OCI-LY3 (cell line): ENCODE data around the gene EYA3.

Experiments used
- EZH2phosphoT487 ChIP-seq: fragments of 200-600 bp; shearing (Covaris generic); IDR thresholded peaks from 2 replicates; pipeline ENCODE4 v1.6.1; 2018; ENCODE audit warnings: antibody characterized with exemption, mixed run types, low read depth
- TF ChIP-seq, protein P1 (sequence below): fragments of 200-600, 300-600 bp; sonication (generic); IDR thresholded peaks from 2 replicates; pipeline ENCODE4 v1.5.1; 2014; ENCODE audit warnings: antibody characterized with exemption, low read length, low read depth

DNA sequence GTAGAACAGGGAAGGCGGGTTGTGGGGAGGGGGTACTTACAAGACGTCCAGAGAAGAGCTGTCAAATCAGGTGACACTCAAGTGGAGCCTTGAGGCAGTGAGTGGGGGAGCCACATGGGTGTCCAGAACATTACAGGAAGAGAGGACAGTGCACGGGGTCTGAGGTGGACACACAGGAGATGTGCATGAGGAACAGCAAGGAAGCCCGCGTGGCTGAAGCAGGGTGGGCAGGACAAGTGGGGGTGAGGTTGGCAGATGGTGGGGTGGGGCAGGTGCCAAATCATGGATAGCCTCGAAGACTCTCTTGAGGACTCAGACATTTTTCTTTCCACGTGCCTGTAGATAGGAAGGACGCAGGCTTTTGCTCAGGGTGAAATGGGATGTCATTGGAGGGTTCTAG is 152.7 kb downstream of the EYA3 start:
- TF ChIP-seq, protein P1, sequence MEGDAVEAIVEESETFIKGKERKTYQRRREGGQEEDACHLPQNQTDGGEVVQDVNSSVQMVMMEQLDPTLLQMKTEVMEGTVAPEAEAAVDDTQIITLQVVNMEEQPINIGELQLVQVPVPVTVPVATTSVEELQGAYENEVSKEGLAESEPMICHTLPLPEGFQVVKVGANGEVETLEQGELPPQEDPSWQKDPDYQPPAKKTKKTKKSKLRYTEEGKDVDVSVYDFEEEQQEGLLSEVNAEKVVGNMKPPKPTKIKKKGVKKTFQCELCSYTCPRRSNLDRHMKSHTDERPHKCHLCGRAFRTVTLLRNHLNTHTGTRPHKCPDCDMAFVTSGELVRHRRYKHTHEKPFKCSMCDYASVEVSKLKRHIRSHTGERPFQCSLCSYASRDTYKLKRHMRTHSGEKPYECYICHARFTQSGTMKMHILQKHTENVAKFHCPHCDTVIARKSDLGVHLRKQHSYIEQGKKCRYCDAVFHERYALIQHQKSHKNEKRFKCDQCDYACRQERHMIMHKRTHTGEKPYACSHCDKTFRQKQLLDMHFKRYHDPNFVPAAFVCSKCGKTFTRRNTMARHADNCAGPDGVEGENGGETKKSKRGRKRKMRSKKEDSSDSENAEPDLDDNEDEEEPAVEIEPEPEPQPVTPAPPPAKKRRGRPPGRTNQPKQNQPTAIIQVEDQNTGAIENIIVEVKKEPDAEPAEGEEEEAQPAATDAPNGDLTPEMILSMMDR: no peak
- TF ChIP-seq EZH2phosphoT487: no peak
